ENCODE measurements around the gene FOXK1. TPM values are rescaled to one million over a fixed set of nuclear protein-coding genes. Genes with fewer than 3 reads are reported as not detected.

The FOXK1 gene
- total RNA-seq, 2 donors from 2014 or later = 36.9 to 43.4 TPM

DNA sequence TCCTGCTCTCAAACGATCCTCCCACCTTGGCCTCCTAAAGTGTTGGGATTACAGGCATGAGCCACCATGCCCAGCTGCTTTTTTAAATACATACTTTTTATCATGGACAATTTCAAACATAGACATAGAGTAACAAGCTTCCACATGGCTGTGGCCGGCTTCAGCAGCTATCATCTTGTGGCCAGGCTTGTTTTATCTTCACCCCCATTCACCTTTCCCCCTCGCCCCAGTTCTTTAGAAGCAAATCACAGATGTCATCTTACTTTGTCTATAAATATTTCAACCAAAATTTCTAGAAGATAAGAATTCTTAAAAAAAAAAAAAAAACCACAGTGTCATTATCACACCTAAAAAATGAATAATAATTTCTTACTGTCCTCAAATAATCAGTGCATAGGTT, 5.9 kb downstream of the FOXK1 start:
- Histone ChIP-seq H3K9ac (ENCODE audit: extremely low read depth, low read length, poor library complexity, severe bottlenecking) (no peak overlapping the region), H3K36me3 (ENCODE audit: control insufficient read depth, insufficient read depth, low read length) (no peaks in the 10 kb centered on the region), H3K9me3 (ENCODE audit: control insufficient read depth, low read length) (no peaks in the 10 kb centered on the region), H3K4me1 (ENCODE audit: control insufficient read depth, insufficient read depth, low read length) (no peaks in the 10 kb centered on the region), H3K4me3 (ENCODE audit: low read length) (no peak overlapping the region), H3K27ac (ENCODE audit: low read depth, low read length) (no peak overlapping the region), H3K27me3 (ENCODE audit: control insufficient read depth, insufficient read depth, low read length, poor library complexity, severe bottlenecking) (no peaks in the 10 kb centered on the region)
- TF ChIP-seq, protein P1, sequence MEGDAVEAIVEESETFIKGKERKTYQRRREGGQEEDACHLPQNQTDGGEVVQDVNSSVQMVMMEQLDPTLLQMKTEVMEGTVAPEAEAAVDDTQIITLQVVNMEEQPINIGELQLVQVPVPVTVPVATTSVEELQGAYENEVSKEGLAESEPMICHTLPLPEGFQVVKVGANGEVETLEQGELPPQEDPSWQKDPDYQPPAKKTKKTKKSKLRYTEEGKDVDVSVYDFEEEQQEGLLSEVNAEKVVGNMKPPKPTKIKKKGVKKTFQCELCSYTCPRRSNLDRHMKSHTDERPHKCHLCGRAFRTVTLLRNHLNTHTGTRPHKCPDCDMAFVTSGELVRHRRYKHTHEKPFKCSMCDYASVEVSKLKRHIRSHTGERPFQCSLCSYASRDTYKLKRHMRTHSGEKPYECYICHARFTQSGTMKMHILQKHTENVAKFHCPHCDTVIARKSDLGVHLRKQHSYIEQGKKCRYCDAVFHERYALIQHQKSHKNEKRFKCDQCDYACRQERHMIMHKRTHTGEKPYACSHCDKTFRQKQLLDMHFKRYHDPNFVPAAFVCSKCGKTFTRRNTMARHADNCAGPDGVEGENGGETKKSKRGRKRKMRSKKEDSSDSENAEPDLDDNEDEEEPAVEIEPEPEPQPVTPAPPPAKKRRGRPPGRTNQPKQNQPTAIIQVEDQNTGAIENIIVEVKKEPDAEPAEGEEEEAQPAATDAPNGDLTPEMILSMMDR (conservative IDR thresholded peaks at IDR 0.05) = no peak
- H3K4me1 Mint-ChIP-seq = peaks cover 14% of the 10 kb centered on the region
- H3K27me3 Mint-ChIP-seq (ENCODE audit: insufficient read depth) = no peaks in the 10 kb centered on the region
- 86 to 91% methylated on average over 2 to 3 of the region's 3 CpGs for whole genome bisulfite sequencing, 2 experiments (ENCODE audit: insufficient coverage in 1 of 2, insufficient read length in 1 of 2)
- H3K27ac Mint-ChIP-seq = no peak overlapping the region
- no peak for DNase-seq
- peaks cover 25% of the 10 kb centered on the region for H3K36me3 Mint-ChIP-seq (ENCODE audit: low read depth)
- no peaks in the 10 kb centered on the region for H3K9me3 Mint-ChIP-seq
- H3K4me3 Mint-ChIP-seq = no peak overlapping the region

DNA sequence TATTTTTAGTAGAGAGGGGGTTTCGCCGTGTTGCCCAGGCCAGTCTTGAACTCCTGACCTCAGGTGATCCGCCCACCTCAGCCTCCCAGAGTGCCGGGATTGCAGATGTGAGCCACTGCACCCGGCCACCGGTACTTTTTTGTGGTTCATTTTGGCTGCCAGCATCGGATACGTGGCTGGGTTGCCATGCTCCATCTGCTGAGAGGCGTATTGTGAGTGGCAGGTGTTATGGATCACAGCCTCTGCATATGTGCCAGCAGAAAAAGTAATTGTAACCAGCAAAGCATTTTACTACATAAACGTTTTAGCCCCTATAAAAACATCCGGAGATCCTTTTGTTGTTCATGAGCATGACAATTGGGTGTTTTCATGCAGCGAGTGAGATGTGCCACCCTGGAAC, 7.1 kb downstream of the FOXK1 start:
- Histone ChIP-seq H3K4me1 (ENCODE audit: control insufficient read depth, insufficient read depth, low read length) (no peaks in the 10 kb centered on the region), H3K9ac (ENCODE audit: extremely low read depth, low read length, poor library complexity, severe bottlenecking) (no peak overlapping the region), H3K27me3 (ENCODE audit: control insufficient read depth, insufficient read depth, low read length, poor library complexity, severe bottlenecking) (no peaks in the 10 kb centered on the region), H3K27ac (ENCODE audit: low read depth, low read length) (no peak overlapping the region), H3K4me3 (ENCODE audit: low read length) (no peak overlapping the region), H3K9me3 (ENCODE audit: control insufficient read depth, low read length) (no peaks in the 10 kb centered on the region), H3K36me3 (ENCODE audit: control insufficient read depth, insufficient read depth, low read length) (no peaks in the 10 kb centered on the region)
- Mint-ChIP-seq H3K36me3 (ENCODE audit: low read depth) (peaks cover 25% of the 10 kb centered on the region), H3K27me3 (ENCODE audit: insufficient read depth) (no peaks in the 10 kb centered on the region), H3K4me3 (no peak overlapping the region), H3K9me3 (no peaks in the 10 kb centered on the region), H3K4me1 (peaks cover 9% of the 10 kb centered on the region), H3K27ac (no peak overlapping the region)
- DNase-seq = no peak
- TF ChIP-seq, protein P1 (conservative IDR thresholded peaks at IDR 0.05) = no peak
- WGBS, 2 experiments (ENCODE audit: insufficient coverage in 1 of 2, insufficient read length in 1 of 2) = 85 to 87% methylated on average over 11 to 12 of the region's 12 CpGs

DNA sequence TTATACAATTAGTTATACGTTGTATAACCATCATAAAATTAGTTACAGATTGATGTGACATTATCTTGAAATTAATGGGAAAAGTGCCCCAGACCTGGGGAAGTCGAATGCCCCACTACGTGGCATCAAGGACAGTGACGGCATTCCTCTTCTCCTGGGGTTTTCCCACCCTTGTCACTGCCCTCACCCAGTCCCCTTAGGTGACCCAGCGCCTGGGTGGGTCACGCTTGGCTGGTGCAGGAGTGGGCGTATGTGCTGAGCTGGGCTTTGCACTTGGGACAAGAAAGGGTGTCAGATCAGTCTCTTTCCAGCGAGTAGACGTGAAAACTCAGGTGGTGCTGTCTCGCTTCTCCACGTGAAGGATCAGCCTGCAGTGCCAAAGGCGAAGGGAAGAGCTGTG, 7.6 kb downstream of the FOXK1 start:
- Histone ChIP-seq H3K27me3 (ENCODE audit: control insufficient read depth, insufficient read depth, low read length, poor library complexity, severe bottlenecking) (no peaks in the 10 kb centered on the region), H3K4me1 (ENCODE audit: control insufficient read depth, insufficient read depth, low read length) (no peaks in the 10 kb centered on the region), H3K36me3 (ENCODE audit: control insufficient read depth, insufficient read depth, low read length) (no peaks in the 10 kb centered on the region), H3K9ac (ENCODE audit: extremely low read depth, low read length, poor library complexity, severe bottlenecking) (no peak overlapping the region), H3K4me3 (ENCODE audit: low read length) (no peak overlapping the region), H3K27ac (ENCODE audit: low read depth, low read length) (no peak overlapping the region), H3K9me3 (ENCODE audit: control insufficient read depth, low read length) (no peaks in the 10 kb centered on the region)
- no peak for DNase-seq
- Mint-ChIP-seq H3K27me3 (ENCODE audit: insufficient read depth) (no peaks in the 10 kb centered on the region), H3K27ac (no peak overlapping the region), H3K9me3 (no peaks in the 10 kb centered on the region), H3K36me3 (ENCODE audit: low read depth) (peaks cover 22% of the 10 kb centered on the region), H3K4me1 (peaks cover 4% of the 10 kb centered on the region), H3K4me3 (no peak overlapping the region)
- TF ChIP-seq, protein P1 (conservative IDR thresholded peaks at IDR 0.05) = no peak
- 91 to 92% methylated on average over 7 to 12 of the region's 12 CpGs for whole genome bisulfite sequencing, 2 experiments (ENCODE audit: insufficient coverage in 1 of 2, insufficient read length in 1 of 2)

All from endodermal cell (in vitro differentiated cells).